Measurements from ENCODE around the gene ADIPOR1.

GRCh38 chr1:202967684-202968281, 9.7 kb upstream of the ADIPOR1 start:
- no peak for TF ChIP-seq CTCF (conservative IDR thresholded peaks at IDR 0.05; ENCODE audit: low read depth, low read length)
- TF ChIP-seq EZH2 (IDR thresholded peaks at IDR 0.05; ENCODE audit: borderline replicate concordance, low read depth, low read length, poor library complexity, severe bottlenecking): no peak
